GM12878 (cell line): Measurements from ENCODE around the gene UNCX. TPM values are rescaled to one million over a fixed set of nuclear protein-coding genes. Genes with fewer than 3 reads are reported as not detected.

Source experiments
- ATAC-seq: fragments of 200-7000 bp; cut with Tn5 transposase; 3 replicates; pipeline ENCODE4 v1.9.1; 2020; ENCODE audit warnings: mild to moderate bottlenecking, moderate library complexity
- BruUV-seq: library from RNA; stranded (reverse); fragments of 400-500 nt; replicated peaks from 2 replicates; lab custom pipeline; 2021; lab: Mats Ljungman, UMichigan
- CTCF ChIA-PET: fragments of 300-600 bp; sonication (Branson Sonifier 250); formaldehyde crosslinking; extraction: SDS; loops from one replicate; lab custom pipeline; 2021; ENCODE audit warnings: inconsistent platforms; lab: Yijun Ruan, JAX
- POLR2A ChIA-PET: fragments of 350-600 bp; formaldehyde crosslinking; extraction: SDS; loops from one replicate; lab custom pipeline; 2021; ENCODE audit warnings: inconsistent platforms; lab: Charles Lee
- RAD21 ChIA-PET: fragments of 300-600 bp; sonication (Branson Sonifier 250); formaldehyde crosslinking; loops from one replicate; lab custom pipeline; 2023; ENCODE audit warnings: antibody characterized with exemption; ENCODE audit not compliant: unreplicated experiment; lab: Charles Lee
- SMC1A ChIA-PET: fragments of 300-600 bp; sonication (Branson Sonifier 250); formaldehyde crosslinking; loops from one replicate; lab custom pipeline; 2023; ENCODE audit not compliant: unreplicated experiment, uncharacterized antibody; lab: Charles Lee
- DNase-seq: peaks from one replicate; pipeline ENCODE4 v3.0.0-alpha.2; 2011; ENCODE audit warnings: low read depth, low spot score
- FAIRE-seq: peaks from 3 replicates; lab custom pipeline; 2011; peaks lifted over from hg19 to GRCh38; lab: Jason Lieb, UNC
- H2AFZ ChIP-seq: 2 replicates; pipeline ENCODE4 v1.6.0; 2011; ENCODE audit warnings: low read depth, low read length, control low read depth; ENCODE audit not compliant: control insufficient read depth
- H3K27ac ChIP-seq: 2 replicates; pipeline ENCODE4 v1.5.1; 2011; ENCODE audit warnings: control low read depth; ENCODE audit not compliant: control insufficient read depth, insufficient read depth
- H3K27me3 ChIP-seq, 2 experiments: replicated peaks in 1 of 2; 2 replicates each; pipeline versions ENCODE4 v1.6.0 to v1.6.1; 2011; ENCODE audit warnings: low read length in 1 of 2; ENCODE audit not compliant: control insufficient read depth in 2 of 2, insufficient read depth in 2 of 2
- H3K36me3 ChIP-seq, 2 experiments: 2 replicates each; pipeline ENCODE4 v1.5.1; 2011; ENCODE audit warnings: low read length in 1 of 2; ENCODE audit not compliant: control insufficient read depth in 2 of 2, insufficient read depth in 2 of 2
- H3K4me1 ChIP-seq: 2 replicates; pipeline ENCODE4 v1.6.1; 2011; ENCODE audit warnings: mild to moderate bottlenecking, low read length, moderate library complexity, mixed read lengths; ENCODE audit not compliant: control insufficient read depth, insufficient read depth
- H3K4me2 ChIP-seq: 2 replicates; pipeline ENCODE4 v1.6.0; 2011; ENCODE audit warnings: control low read depth; ENCODE audit not compliant: control insufficient read depth, insufficient read depth
- H3K4me3 ChIP-seq: fragments of 200-600 bp; sonication (generic); 2 replicates; pipeline ENCODE4 v1.5.1; 2016
- H3K79me2 ChIP-seq: 2 replicates; pipeline ENCODE4 v1.6.0; 2011; ENCODE audit warnings: low read length; ENCODE audit not compliant: control insufficient read depth, insufficient read depth
- H3K9ac ChIP-seq: 2 replicates; pipeline ENCODE4 v1.8.0; 2011; ENCODE audit warnings: low read length, control low read depth, mixed read lengths; ENCODE audit not compliant: control insufficient read depth, insufficient read depth
- H3K9me3 ChIP-seq: replicated peaks from 3 replicates; pipeline ENCODE4 v1.5.1; 2011; ENCODE audit warnings: mild to moderate bottlenecking, low read length; ENCODE audit not compliant: control insufficient read depth, insufficient read depth
- H4K20me1 ChIP-seq: 2 replicates; pipeline ENCODE4 v1.6.0; 2011; ENCODE audit not compliant: control insufficient read depth, insufficient read depth
- BCL11A ChIP-seq: IDR thresholded peaks from 2 replicates; pipeline ENCODE4 v1.6.1; 2011; ENCODE audit warnings: low read depth, low read length
- DPF2 ChIP-seq: fragments of 450-650 bp; IDR thresholded peaks from 2 replicates; pipeline ENCODE4 v1.6.1; 2017; ENCODE audit warnings: mild to moderate bottlenecking
- GATAD2B ChIP-seq: fragments of 450-650 bp; conservative IDR thresholded peaks from 2 replicates; pipeline ENCODE4 v1.6.1; 2017; ENCODE audit warnings: low read depth, mild to moderate bottlenecking, moderate library complexity
- HCFC1 ChIP-seq: fragments of 150-350 bp; IDR thresholded peaks from 2 replicates; pipeline ENCODE4 v1.6.1; 2014; ENCODE audit warnings: low read length
- MTA3 ChIP-seq: IDR thresholded peaks from 2 replicates; pipeline ENCODE4 v1.6.1; 2012; ENCODE audit warnings: low read length, inconsistent platforms, borderline replicate concordance
- NRF1 ChIP-seq: conservative IDR thresholded peaks from 2 replicates; pipeline ENCODE4 v1.6.1; 2011; ENCODE audit warnings: mild to moderate bottlenecking, low read depth, low read length, improper control_type of control experiment
- PBX3 ChIP-seq: IDR thresholded peaks from 2 replicates; pipeline ENCODE4 v1.6.1; 2011; ENCODE audit warnings: mild to moderate bottlenecking, low read depth, low read length, moderate library complexity; ENCODE audit not compliant: insufficient replicate concordance
- RUNX3 ChIP-seq: IDR thresholded peaks from 2 replicates; pipeline ENCODE4 v1.6.1; 2012; ENCODE audit warnings: low read length, inconsistent platforms
- STAT1 ChIP-seq: fragments of 450-650 bp; conservative IDR thresholded peaks from 2 replicates; pipeline ENCODE4 v1.6.1; 2014; ENCODE audit warnings: antibody characterized with exemption, mild to moderate bottlenecking
- SUZ12 ChIP-seq: fragments of 200-600 bp; sonication (generic); IDR thresholded peaks from one replicate; pipeline ENCODE4 v1.6.1; 2018; ENCODE audit warnings: antibody characterized with exemption, mild to moderate bottlenecking; ENCODE audit not compliant: unreplicated experiment
- USF2 ChIP-seq: IDR thresholded peaks from 2 replicates; pipeline ENCODE4 v1.6.1; 2011; ENCODE audit warnings: low read depth, low read length, improper control_type of control experiment, borderline replicate concordance
- YBX1 ChIP-seq: fragments of 450-650 bp; IDR thresholded peaks from 2 replicates; pipeline ENCODE4 v1.6.1; 2016; ENCODE audit warnings: antibody characterized with exemption
- ZNF24 ChIP-seq: fragments of 450-650 bp; IDR thresholded peaks from 2 replicates; pipeline ENCODE4 v1.6.1; 2017; ENCODE audit warnings: antibody characterized with exemption, mild to moderate bottlenecking
- ZZZ3 ChIP-seq: IDR thresholded peaks from 2 replicates; pipeline ENCODE4 v1.6.1; 2011; ENCODE audit warnings: low read depth; ENCODE audit not compliant: control insufficient read depth, insufficient read length
- WGBS: methylation state at CpG from one replicate; pipeline ENCODE4 v1.1.6; 2016; ENCODE audit warnings: low lambda C conversion rate; ENCODE audit not compliant: insufficient replicate concordance, insufficient coverage; ENCODE audit errors: missing lambda C conversion rate; 5-methylcytosine and 5-hydroxymethylcytosine counted together
- in situ Hi-C: fragments of 300-500 bp; cut with MboI; formaldehyde crosslinking; loops from 9 replicates; pipeline ENCODE4 v1.14.3; 2018; ENCODE audit warnings: mixed read lengths
- intact Hi-C: fragments of 100-400 bp; cut with micrococcal nuclease; formaldehyde crosslinking; loops from one replicate; pipeline ENCODE4 v1.14.2; 2022; ENCODE audit not compliant: unreplicated experiment
- polyA plus RNA-seq, 11 experiments: library from polyadenylated mRNA; depleted of rRNA in 4 of 11; unstranded in 6 of 11; stranded (reverse) in 5 of 11; fragments of >200 nt; fragmentation: Nextera tagmentation in 4 of 11; fragmentation: Illumina TruSeq in 1 of 11; extraction: Ambion mirVana in 4 of 11; extraction: Trizol in 1 of 11; gene quantifications; 1 replicate in 1 of 11; 2 replicates in 10 of 11; pipeline versions ENCODE4 v1.2.1 to v1.2.3, GENCODE V29; 2011 to 2016; ENCODE audit warnings: inconsistent platforms in 2 of 11, missing spikeins in 2 of 11, low read depth in 1 of 11
- total RNA-seq, 4 experiments: library from RNA; depleted of rRNA in 3 of 4; stranded (reverse); fragments of >200 nt in 3 of 4; fragmentation: Illumina TruSeq in 1 of 4; extraction: Trizol in 1 of 4; gene quantifications; 2 replicates each; pipeline versions ENCODE4 v1.2.1 to v1.2.3, GENCODE V29; 2013 to 2021
- TF ChIP-seq, protein P1 (sequence below): fragments of 150-350 bp; IDR thresholded peaks from 2 replicates; pipeline ENCODE4 v1.6.1; 2014; ENCODE audit warnings: mild to moderate bottlenecking, low read depth, low read length
- TF ChIP-seq, protein P2 (sequence below): fragments of 450-650 bp; conservative IDR thresholded peaks from 2 replicates; pipeline ENCODE4 v1.6.1; 2017; ENCODE audit warnings: mild to moderate bottlenecking, moderate library complexity
- TF ChIP-seq, protein P3 (sequence below): IDR thresholded peaks from 2 replicates; pipeline ENCODE4 v1.6.1; 2011; ENCODE audit warnings: borderline replicate concordance, low read depth, mild to moderate bottlenecking, moderate library complexity, low read length; ENCODE audit not compliant: insufficient read depth, poor library complexity, severe bottlenecking

UNCX gene
- total and polyA plus RNA-seq, 10 of the 15 experiments (the other 5 are each of a cell fraction or from before 2014, with no cell fraction given): not detected

GRCh38 chr7:1249731-1250130 is 17.1 kb downstream of the UNCX start:
- Histone ChIP-seq H3K27ac (no peak overlapping the region), H3K9me3 (no peaks in the 10 kb centered on the region), H3K27me3 (peaks cover 4 to 5% of the 10 kb centered on the region in 2 experiments), H3K4me1 (no peaks in the 10 kb centered on the region), H4K20me1 (no peaks in the 10 kb centered on the region), H3K4me2 (no peak overlapping the region), H2AFZ (no peak overlapping the region), H3K79me2 (no peaks in the 10 kb centered on the region), H3K4me3 (no peak overlapping the region), H3K9ac (no peak overlapping the region), H3K36me3 (no peaks in the 10 kb centered on the region)
- CTCF ChIA-PET: no interaction called here
- POLR2A ChIA-PET: no interaction called here
- no peak for TF ChIP-seq ZNF24
- TF ChIP-seq, protein P1, sequence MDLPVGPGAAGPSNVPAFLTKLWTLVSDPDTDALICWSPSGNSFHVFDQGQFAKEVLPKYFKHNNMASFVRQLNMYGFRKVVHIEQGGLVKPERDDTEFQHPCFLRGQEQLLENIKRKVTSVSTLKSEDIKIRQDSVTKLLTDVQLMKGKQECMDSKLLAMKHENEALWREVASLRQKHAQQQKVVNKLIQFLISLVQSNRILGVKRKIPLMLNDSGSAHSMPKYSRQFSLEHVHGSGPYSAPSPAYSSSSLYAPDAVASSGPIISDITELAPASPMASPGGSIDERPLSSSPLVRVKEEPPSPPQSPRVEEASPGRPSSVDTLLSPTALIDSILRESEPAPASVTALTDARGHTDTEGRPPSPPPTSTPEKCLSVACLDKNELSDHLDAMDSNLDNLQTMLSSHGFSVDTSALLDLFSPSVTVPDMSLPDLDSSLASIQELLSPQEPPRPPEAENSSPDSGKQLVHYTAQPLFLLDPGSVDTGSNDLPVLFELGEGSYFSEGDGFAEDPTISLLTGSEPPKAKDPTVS: no peak
- TF ChIP-seq, protein P2, sequence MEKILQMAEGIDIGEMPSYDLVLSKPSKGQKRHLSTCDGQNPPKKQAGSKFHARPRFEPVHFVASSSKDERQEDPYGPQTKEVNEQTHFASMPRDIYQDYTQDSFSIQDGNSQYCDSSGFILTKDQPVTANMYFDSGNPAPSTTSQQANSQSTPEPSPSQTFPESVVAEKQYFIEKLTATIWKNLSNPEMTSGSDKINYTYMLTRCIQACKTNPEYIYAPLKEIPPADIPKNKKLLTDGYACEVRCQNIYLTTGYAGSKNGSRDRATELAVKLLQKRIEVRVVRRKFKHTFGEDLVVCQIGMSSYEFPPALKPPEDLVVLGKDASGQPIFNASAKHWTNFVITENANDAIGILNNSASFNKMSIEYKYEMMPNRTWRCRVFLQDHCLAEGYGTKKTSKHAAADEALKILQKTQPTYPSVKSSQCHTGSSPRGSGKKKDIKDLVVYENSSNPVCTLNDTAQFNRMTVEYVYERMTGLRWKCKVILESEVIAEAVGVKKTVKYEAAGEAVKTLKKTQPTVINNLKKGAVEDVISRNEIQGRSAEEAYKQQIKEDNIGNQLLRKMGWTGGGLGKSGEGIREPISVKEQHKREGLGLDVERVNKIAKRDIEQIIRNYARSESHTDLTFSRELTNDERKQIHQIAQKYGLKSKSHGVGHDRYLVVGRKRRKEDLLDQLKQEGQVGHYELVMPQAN: no peak
- TF ChIP-seq, protein P3, sequence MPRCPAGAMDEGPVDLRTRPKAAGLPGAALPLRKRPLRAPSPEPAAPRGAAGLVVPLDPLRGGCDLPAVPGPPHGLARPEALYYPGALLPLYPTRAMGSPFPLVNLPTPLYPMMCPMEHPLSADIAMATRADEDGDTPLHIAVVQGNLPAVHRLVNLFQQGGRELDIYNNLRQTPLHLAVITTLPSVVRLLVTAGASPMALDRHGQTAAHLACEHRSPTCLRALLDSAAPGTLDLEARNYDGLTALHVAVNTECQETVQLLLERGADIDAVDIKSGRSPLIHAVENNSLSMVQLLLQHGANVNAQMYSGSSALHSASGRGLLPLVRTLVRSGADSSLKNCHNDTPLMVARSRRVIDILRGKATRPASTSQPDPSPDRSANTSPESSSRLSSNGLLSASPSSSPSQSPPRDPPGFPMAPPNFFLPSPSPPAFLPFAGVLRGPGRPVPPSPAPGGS: no peak
- no peak for TF ChIP-seq PBX3
- TF ChIP-seq GATAD2B: no peak
- TF ChIP-seq DPF2: no peak
- TF ChIP-seq YBX1: no peak
- no peak for TF ChIP-seq HCFC1
- no peak for TF ChIP-seq SUZ12
- TF ChIP-seq NRF1: no peak
- no peak for TF ChIP-seq ZZZ3
- TF ChIP-seq MTA3: no peak
- no peak for TF ChIP-seq STAT1
- TF ChIP-seq RUNX3: no peak
- TF ChIP-seq BCL11A: no peak
- no peak for TF ChIP-seq USF2
- in situ Hi-C loops (no loop called here), intact Hi-C loops (no loop called here)
- no peak for FAIRE-seq
- no peak for ATAC-seq
- BruUV-seq: no TSS peak
- 2% methylated on average over 14 of the region's 14 CpGs for WGBS
- SMC1A ChIA-PET: no interaction called here
- DNase-seq: no peak
- RAD21 ChIA-PET: no interaction called here
